HL-60/S4 treated with retinoic acid at 250 ng/mL for 4 days and 3 days (cell line): ENCODE measurements around the gene RBM34.

Source experiments
- in situ Hi-C: fragments of 300-500 bp; cut with MboI; formaldehyde crosslinking; loops from 2 replicates; pipeline ENCODE4 v1.7.0; 2022; ENCODE audit warnings: low sequenced_read_pairs

RBM34 gene

DNA sequence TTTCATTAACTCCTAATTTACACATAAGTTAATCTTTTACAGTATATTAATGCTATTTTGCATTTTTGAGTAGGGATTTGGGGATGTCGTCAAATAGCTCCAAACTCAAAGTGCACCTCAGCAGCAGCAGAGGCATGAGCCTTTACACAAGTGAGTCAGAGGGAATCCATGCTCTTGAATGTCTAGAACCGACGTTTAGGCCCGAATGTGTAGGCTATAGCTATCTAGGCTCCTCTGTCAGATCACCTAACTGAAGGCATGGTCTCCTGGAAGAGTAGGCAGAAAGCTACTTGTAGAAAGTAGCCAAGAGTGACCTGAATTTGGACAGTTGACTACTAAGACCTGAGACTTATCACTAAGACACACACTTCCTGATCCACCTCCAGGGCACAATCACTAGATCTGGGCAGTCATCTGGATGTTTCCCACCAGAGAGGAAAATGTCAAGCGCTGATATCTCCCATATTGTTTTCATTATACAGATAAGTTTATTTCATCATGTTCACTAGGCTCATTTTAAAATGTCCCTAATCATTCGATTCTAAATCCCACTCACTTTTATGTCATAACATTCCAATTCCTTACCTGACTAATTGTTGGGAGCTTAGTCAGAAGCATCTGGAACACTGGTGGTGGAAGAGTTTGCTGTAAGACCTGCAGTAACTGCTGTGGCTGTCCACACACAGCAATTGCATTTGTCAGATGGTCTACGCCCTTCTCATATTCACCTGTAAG lies 47.7 kb downstream of the RBM34 start:
- in situ Hi-C loops: no loop called here

DNA sequence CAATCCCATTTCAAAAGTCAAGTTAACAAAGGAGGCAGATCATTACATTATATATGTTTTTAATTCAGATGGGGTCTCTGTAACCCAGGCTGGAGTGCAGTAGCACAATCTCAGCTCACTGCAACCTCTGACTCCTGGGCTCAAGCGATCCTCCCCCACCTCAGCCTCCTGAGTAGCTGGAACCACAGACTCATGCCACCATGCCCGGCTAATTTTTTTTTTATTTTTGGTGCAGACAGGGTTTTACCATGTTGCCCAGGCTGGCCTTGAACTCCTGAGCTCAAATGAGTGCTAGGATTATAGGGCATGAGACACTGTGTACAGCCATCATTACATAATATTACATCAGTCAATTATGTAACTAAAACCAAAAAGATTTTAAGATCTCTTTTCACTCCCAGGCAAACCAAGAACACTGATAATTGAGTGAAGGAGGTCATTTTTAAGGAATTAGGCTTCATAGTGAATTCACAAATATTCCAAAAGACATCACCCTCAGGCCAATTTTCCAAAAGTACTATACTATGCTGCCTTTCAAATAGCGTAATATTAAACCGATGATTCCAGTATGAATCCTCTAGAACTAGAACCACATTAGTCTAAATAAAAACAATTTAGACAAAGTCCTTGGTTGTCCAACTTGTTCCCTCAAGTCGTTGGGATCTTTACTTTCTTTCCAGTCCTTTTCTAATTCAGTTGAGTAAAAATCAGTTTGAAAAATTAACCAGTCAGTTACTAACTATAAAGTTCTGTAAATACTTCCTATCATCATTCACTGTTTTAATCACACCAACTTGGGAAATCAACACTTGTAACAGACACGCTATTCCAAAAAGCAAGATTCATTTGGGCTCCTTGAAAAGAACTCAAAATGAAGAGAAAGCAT lies 48.5 kb downstream of the RBM34 start:
- in situ Hi-C loops: no loop called here

DNA sequence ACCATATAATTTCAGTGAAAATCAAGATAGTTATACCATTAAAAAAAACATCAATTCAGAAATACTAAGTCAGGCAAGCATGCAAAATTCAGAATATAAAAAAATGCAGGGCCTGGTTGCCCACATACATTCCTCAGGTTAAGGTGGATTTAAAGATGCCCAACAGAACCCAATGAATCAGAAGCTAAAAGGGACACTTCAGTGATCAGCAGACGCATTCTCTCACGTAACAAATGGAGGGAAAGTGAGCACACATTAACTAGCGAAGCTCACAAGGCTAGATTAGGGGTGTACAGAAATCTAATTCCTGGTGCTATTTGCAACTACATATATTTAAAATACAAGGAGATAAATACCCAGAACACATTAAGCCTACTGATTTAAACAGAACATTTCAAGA lies 49.9 kb downstream of the RBM34 start:
- in situ Hi-C loops: no loop called here

DNA sequence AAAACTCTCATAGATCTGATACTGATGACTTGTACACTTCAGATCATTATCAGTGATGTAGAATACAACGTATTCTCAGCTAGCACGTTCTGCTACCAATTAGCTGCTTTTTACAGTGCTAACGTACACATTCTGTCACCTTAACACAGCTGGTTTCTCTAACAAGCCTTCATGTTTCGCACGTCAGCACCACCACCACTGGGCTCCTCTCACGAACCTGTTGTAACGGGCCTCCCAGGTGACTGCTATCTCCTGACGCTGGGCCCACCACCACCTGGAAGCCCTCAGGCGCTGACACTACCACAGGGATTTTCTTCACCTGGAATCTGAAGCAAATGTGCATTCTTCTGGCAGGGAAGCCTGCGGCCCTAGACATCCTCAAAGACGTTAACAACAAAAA lies 52.2 kb downstream of the RBM34 start:
- in situ Hi-C loops: no loop called here

DNA sequence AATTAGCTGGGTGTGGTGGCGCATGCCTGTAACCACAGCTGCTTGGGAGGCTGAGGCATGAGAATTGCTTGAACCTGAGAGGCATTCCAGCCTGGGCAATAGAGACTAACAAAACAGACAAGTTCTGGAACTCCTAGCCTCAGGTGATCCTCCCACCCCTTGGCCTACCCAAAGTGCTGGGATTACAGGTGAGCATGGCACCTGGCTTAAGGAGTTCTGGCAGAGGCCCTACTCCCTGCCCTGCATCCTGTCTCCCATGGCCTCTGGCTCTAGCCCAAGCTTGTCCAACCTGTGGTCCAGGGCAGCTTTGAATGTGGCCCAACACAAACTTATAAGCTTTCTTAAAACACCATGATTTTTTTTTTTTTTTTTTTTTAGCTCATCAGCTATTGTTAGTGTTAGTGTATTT lies 52.9 kb downstream of the RBM34 start:
- in situ Hi-C loops: no loop called here

DNA sequence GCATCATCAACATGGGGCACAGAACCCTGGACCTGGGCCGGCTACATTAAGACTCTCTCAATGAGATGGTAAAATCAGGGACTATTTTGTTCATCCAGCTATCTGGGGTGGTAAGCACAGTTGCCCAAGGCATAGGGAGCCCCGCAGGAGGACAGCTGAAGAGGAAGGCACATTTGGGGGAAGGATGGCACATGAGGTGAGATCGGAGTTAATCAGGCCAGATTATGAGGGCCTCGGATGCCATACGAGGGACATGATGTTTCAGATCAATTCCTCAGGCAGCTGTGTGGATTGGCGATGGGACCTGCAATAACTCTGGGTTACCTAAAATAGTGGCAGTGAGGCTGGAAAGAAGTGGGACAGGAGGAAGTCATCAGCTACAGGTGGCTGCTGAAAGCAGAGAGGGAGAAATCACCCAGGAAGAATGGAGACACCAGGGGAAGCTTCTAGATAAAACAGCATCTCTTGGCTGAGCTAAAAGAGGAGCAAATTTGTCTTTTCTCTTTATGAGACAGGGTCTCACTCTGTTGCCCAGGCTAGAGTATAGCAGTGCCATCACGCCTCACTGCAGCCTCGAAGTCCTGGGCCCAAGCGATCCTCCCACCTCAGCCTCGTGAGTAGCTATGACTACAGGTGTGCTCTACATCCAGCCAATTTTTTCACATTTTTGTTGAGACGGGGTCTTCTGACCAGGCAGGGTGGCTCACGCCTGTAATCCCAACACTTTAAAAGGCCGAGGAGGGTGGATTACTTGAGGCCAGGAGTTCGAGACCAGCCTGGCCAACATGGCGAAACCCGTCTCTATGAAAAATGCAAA lies 53.5 kb downstream of the RBM34 start:
- in situ Hi-C loops: no loop called here

DNA sequence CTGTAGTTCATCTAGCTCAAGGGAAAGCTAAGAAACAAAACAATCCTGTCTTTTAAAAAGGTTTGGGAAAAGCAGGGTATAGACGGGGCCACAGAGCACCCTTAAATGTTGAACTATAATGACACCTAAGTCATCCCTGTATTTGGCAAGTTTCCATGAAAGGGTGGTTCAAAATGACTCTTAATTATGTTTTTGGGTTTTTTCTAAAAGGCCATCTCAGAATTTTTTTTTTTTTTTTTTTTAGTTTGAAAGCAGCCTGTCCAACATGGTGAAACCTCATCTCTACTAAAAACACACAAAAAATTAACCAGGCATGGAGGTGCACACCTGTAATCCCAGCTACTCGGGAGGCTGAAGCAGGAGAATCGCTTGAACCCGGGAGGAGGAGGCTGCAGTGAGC lies 54.6 kb downstream of the RBM34 start:
- in situ Hi-C loops: no loop called here

DNA sequence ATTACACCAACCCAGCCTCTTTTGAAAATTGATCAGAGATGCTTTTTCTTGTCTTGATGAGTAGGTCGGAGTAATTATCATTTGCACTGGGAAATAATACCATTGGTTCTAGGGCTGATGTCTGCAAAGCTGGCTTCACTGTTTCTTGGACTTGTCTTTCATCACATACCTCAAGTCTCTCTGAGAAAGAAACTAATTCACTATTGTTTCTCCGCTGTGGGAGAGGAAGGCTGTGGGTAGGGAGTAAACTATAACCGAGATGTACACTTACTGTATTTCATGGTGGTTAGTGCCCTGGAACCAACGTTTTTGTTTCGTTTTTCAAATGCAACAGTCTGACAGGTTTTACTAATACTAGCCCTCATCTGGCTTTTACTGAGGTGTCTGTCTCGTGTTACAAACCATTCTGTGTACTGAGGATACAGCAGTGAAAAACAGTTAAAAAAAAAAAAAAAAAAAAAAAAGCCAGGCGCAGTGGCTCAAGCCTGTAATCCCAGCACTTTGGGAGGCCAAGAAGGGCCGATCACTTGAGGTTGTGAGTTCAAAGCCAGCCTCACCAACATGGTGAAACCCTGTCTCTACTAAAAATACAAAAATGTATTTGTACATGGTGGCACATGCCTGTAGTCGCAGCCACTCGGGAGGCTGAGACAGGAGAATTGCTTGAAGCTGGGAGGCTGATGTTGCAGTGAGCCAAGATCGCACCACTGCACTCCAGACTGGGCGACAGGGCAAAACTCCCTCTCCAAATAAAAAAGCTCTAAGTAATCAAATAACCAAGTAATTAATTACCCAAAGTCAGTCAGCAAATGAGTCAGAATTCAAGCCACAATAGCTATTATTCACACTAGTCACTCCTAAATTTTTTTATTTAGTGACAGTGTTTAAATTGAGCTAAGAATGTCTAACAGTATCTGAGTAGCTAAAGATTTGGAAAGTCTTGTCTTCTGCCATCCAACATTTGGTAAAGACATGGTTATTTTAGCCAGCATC lies 55.7 kb downstream of the RBM34 start:
- in situ Hi-C loops: no loop called here

DNA sequence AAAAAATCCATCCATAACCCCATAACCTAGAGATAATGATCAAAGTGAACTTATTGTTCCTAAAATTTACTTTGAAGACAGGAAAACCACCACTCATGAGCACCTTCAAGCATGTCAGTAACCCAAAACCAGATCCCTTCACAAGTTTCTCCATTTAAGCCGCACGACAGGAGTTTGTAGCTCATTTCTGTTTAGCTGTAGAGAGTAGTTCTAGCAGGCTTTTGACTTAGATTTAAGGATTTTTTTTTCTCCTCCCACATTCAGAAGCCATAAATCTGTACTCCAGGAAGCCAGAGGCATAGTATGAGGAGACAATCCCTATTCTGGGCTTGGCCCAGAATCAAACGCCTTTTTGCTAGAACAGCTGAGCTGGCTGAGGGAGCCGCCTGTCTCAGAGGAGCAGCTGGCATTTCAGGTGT lies 58.0 kb downstream of the RBM34 start:
- in situ Hi-C loops: no loop called here

DNA sequence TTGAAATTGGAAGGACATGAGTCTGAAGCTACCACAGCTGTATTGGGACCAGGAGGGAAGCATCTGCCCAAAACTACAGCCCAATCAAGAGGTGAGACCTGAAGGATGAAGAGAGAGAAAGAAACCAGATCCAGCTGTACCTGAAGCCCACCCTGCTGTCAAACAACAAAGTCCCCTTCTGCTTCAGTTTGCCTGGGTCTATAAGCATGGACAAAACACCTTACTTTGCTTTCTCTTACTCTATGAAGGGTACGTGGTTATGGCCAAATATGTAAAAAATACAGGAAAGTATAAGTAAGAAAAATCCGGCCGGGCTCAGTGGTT lies 58.8 kb downstream of the RBM34 start:
- in situ Hi-C loops: no loop called here

DNA sequence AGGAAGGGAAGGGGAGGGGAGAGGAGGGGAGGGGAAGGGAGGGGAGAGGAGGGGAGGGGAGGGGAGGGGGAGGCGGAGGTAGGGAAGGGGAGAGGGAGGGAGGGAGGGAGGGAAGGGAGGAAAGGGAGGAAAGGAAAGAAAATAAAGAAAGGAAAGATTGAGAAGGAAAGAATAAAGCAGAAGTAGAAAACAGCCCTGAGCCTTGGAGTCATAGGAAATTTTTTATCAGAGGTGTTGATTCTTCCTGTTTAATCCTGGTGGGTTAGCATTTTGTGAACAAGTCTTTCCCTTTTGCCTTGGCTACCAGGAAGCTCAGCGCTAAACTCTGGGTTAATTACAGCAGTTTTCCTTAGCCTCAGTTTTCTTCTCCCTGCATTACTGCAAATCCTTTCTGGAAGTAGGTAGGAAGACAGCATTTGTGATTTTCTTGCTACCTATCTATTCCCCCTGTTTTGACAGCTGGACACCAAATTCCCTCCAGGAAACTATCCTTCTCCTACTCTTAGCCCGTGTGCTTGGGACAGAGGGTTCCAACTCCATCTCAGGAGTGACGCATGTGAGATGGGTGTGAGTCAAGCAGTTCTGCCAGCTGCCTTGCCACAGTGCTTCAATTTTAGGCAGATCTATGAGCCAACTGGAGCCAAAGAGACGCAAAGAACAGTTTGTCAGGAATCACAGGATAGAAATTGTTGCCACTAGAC lies 59.3 kb downstream of the RBM34 start:
- in situ Hi-C loops: no loop called here

DNA sequence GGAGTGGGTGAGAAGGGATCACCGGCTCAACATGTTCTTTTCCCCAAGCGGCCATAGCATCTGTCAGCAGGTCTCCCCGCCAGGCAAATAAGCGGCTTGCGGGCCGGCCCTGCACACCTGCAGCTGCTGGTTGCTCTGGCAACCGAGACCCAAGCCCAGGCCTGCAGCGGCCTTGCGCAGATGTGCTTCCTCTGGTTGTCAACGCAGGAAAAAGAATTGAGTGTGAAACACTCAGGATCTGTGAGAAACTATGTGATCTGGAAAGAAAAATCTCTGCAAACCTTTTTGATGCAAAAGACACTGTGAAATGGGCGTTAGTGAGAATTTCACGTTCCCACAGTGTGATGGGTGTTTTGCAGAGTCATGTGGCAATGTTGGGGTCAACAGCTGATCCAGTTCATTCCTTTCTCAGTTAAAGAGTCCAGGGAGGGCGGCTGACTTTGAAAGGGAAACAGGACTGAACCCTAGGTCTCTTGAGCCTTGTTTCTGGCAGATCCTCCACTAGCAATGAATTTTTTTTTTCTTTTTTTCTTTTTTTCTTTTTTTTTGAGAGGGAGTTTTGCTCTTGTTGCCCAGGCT lies 60.8 kb downstream of the RBM34 start:
- in situ Hi-C loops: no loop called here

DNA sequence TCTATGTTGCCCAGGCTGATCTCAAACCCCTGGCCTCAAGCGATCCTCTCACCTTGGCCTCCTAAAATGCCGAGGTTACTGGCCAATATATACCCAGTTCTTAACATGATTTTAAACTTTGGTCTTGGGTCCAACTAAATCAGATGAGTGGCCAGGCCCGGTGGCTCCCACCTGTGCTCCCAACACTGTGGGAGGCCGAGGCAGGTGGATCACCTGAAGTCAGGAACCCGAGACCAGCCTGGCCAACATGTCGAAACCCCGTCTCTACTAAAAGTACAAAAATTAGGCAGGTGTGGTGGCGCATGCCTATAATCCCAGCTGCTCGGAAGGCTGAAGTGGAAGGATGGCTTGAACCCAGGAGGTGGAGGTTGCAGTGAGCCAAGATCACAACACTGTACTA lies 62.1 kb downstream of the RBM34 start:
- in situ Hi-C loops: loop anchor here (10.0 to 25.0 kb wide), 2 partner anchors 362 to 774 kb away; no protein-coding TSS in a partner anchor

DNA sequence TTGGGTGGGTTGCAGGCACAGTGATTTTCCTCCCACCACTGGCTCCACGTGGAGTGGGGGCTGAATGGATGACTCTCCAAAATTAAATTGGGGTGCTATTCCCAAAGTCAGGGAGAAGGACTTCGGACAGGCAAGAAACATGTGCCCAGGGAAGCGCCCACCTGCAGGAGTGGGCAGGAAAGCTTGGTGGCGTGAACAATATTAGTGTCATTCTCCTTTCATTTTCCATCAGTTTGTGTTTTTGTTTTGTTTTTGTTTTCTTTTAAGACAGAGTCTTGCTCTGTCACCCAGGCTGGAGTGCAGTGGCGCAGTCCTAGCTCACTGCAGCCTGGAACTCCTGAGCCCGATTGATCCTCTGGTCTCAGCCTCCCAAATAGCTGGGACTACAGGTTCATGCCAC lies 62.5 kb downstream of the RBM34 start:
- in situ Hi-C loops: loop anchor here (10.0 to 25.0 kb wide), 2 partner anchors 361 to 774 kb away; no protein-coding TSS in a partner anchor

DNA sequence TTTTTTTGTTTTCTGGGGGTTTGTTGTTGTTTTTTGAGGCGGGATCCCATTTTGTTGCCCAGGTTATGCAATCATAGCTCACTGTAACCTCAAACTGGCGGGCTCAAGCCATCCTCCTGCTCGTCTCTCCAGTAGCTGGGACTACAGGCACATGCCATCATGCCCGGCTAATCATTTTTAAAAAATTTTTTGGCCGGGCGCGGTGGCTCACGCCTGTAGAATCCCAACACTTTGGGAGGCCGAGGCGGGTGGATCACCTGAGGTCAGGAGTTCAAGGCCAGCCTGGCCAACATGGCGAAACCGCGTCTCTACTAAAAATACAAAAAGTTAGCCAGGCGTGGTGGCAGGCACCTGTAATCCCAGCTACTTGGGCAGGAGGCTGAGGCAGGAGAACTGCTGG lies 63.5 kb downstream of the RBM34 start:
- in situ Hi-C loops: loop anchor here (10.0 to 25.0 kb wide), 2 partner anchors 360 to 773 kb away; no protein-coding TSS in a partner anchor

DNA sequence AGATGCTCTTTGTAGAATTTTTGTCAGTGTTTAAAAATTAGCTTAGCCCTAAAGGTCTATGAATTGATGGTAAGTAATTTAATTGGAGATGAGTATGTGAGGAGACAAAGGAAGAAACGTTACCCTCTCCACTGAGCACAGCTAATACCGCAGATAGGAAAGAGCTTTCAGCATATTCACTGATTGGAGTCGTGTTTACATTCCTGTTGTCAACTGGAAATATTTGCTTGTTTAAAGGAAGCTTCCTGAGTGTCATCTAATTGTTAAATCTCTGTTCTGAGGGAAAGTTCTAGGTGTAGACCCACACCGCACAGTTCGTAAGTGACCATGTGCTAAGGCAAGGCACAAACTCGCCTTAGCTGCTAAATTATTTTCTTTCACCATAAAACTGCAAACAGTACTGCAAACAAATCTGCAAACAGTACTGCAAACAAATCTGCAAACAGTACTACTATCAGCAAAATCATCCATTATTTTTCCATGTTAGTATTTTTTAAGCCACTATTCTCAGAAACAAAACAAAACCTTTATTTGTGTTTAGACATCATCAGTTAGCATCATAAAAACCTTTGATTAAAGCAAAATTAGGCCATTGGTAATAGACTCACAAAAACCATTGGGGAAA lies 65.0 kb downstream of the RBM34 start:
- in situ Hi-C loops: loop anchor here (10.0 to 25.0 kb wide), 2 partner anchors 359 to 771 kb away; no protein-coding TSS in a partner anchor

DNA sequence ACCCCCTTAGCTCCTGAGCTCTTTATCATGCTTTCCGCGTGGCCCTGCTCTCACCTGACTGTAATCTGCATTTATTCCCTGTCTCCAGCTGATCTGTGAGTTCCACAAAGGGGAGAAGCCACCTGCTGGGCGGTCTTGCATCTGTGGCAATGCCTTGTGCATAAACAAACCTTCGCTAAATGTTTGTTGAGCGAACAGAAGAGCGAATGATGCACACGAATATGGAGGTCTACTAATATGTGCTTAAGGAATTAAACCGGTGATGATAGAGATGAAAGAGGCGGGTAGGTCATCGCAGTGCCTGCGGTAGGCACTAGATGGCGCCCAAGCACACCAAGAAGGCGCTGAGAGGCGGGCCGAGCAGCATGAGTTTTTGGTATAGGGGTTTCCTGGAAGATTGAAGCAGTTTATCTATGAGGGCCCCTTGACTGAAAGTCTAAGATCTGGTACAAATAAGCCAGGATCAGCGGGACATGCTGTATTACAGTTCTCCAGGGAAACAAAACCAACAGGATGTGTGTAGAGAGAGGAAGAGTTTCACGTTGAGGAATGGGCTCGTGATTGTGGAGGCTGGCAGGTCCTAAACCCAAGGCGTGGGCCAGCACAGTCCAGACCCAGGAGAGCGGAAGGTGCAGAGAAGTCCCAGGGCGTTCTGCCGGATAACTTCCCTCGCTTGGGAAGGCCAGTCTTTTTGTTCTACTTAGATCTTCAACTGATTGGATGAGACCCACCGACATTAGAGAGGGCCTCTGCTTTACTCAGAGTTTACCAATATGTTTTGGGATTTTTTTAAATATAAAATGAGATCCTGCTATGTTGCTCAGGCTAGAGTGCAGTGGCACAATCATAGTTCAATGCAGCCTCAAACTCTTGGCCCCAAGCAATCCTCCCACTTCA lies 67.1 kb downstream of the RBM34 start:
- in situ Hi-C loops: loop anchor here (10.0 to 25.0 kb wide), 2 partner anchors 357 to 769 kb away; no protein-coding TSS in a partner anchor
